AG20443 (cell line): Measurements from ENCODE around the gene DSP.
A peak's percentile ranks its signal among the peaks of the same experiment; 100 is the strongest.

Experiments used
- DNase-seq: peaks from one replicate; pipeline ENCODE4 v3.0.0; 2012; ENCODE audit warnings: low spot score, mixed read lengths

DSP gene, protein sequence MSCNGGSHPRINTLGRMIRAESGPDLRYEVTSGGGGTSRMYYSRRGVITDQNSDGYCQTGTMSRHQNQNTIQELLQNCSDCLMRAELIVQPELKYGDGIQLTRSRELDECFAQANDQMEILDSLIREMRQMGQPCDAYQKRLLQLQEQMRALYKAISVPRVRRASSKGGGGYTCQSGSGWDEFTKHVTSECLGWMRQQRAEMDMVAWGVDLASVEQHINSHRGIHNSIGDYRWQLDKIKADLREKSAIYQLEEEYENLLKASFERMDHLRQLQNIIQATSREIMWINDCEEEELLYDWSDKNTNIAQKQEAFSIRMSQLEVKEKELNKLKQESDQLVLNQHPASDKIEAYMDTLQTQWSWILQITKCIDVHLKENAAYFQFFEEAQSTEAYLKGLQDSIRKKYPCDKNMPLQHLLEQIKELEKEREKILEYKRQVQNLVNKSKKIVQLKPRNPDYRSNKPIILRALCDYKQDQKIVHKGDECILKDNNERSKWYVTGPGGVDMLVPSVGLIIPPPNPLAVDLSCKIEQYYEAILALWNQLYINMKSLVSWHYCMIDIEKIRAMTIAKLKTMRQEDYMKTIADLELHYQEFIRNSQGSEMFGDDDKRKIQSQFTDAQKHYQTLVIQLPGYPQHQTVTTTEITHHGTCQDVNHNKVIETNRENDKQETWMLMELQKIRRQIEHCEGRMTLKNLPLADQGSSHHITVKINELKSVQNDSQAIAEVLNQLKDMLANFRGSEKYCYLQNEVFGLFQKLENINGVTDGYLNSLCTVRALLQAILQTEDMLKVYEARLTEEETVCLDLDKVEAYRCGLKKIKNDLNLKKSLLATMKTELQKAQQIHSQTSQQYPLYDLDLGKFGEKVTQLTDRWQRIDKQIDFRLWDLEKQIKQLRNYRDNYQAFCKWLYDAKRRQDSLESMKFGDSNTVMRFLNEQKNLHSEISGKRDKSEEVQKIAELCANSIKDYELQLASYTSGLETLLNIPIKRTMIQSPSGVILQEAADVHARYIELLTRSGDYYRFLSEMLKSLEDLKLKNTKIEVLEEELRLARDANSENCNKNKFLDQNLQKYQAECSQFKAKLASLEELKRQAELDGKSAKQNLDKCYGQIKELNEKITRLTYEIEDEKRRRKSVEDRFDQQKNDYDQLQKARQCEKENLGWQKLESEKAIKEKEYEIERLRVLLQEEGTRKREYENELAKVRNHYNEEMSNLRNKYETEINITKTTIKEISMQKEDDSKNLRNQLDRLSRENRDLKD (N-terminal part only)

DNA sequence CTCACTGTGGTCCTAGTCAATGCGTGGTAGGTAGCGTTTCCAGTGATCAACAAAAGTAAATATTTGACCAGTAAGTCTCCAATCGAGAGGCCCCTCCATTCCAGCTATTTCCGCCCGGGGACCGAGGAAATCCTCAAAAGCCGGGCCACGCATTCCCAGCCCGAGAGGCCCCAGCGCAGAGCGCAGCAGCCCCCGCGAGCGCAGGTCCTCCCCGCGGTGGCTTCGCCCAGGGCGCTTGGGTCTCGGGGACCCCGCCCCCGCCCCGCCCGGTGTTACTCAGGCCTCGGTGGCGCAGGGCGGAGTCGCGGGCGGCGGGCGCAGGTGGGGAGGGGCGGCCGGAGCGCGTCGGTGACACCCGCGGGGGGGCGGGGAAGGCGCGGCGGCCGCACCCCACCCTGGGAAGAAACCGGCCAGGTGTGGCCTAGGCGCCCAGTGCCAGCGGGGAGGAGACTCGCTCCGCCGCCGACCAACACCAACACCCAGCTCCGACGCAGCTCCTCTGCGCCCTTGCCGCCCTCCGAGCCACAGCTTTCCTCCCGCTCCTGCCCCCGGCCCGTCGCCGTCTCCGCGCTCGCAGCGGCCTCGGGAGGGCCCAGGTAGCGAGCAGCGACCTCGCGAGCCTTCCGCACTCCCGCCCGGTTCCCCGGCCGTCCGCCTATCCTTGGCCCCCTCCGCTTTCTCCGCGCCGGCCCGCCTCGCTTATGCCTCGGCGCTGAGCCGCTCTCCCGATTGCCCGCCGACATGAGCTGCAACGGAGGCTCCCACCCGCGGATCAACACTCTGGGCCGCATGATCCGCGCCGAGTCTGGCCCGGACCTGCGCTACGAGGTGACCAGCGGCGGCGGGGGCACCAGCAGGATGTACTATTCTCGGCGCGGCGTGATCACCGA, at the start of gene DSP:
TSS of gene DSP (plus strand) at position 497 of the 890 bp plus-strand sequence. CDS start at position 742, 245 bp downstream.
- peak; percentile 76 for DNase-seq

DNA sequence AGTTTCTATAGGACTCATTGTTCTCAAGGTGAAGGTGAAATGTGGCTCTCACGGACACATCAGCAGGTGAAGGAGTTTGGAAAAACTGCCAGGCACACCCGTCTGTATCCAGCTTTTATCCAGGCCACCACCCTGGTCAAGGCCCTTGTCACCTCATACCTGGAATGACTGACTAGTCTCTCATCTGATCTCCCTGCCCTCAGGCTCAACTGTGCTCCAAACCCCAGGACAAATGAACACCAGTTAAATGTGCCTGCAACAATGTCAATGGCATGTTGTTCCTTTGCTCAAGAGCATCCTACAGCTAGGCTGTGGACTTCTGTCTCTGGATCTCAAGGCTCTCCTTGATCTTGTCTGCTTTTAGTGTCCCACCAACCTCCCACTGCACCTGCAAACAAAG, 47.6 kb upstream of the DSP start:
- no peak for DNase-seq

DNA sequence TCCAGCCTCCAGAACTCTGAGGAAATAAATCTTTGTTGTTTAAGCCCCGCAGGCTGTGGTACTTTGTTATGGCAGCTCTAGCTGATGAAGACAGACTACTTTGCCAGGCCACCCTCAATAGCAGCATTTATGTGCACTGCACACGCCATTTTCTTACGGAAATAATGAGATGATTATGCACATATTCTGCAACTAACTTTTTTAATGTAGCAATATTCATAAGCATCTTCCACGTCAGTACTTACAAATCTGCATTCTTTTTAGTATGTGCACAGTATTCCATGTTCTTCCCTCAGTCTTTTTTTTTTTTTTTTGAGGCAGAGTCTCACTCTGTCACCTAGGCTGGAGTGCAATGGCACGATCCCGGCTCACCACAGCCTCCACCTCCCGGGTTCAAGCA, 46.8 kb upstream of the DSP start:
- DNase-seq = no peak

DNA sequence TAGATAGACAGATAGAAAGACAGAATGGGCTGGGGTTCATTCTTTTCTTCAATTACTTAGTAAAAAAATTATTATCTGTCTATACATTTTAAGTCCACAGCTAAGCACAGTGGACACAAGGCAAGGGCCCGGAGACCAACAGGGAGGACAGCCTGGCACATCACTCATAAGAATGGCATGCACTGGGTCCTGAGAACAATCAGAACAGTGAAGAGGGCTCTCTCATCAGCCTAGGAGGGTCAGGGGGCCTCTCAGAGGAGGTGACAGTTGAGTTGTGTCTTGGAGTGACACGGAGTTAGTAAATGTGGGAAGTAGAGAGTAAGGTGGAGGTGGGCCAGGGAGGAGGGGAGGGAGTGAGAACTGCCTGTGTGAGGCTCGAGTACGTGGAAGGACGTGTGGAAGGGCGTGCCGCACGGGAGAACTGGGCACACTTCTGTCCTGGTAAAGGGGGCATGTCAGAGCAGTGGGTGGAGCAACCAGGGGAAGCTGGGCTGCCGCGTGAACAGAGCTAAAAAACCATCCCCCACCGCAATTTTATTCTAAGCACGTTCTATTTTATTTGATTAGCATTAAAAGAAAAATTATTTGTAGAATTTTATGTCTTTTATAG, 45.1 kb upstream of the DSP start:
- DNase-seq = no peak

DNA sequence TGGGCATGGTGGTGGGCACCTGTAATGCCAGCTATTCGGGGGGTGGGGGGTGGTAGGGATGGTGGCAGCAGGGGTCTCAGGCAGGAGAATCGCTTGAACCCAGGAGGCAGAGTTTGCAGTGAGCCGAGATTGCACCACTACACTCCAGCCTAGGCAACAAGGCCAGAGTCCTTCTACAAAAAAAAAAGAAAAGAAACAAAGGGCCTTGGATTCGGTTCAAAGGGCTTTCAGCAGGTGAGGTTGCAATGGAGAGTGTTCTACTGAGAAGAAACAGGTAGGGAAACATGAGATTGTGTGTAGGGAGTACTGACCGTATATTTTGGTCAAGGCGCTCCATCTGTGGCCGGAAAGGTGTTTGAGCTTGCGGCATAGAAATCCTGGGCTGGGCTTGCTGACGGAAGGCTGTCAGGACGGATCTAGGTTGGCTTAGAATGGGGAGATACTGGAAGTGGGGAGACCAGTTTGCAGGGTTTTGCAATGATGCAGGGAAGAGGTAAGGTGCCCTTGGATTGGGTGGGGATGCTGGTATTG, 40.7 kb upstream of the DSP start:
- no peak for DNase-seq

DNA sequence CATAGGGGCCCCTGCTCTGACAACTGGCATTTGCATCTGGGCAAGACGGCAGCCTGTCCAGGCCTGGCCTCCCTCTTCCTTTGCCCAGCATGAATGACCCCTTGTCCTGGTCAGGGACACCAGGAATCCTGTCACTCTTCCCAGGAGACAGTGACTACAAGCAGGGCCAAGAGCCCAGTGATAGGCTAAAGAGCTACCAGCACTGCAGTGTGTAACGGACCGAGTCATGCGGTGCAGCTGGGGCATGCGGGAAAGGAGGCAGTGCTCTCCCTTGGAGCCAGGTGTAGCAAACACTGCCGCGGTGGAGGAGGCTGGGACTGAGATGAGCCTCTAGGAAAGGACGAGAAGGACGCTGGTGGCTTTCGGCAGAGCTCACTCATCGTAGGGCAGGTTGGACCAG, 38.7 kb upstream of the DSP start:
- DNase-seq = no peak

DNA sequence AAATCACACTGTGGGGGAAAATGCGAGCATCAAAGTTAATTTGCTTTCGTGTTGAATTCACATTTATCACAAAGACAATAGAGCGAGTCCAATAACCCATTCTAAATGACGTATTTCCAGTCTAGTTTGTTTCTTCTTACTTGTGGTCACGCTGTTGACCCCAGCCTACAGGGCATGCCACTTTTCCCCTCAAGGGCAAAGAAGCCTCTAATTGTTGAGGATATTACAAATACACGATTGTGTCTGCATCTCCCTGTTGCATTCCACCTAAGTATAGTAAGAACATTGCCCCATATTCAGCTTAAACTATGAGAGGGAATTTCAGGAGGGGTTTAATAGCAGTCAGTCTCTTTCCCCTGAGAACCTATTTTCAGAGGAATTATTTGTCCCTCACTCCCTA, 37.4 kb upstream of the DSP start:
- no peak for DNase-seq

DNA sequence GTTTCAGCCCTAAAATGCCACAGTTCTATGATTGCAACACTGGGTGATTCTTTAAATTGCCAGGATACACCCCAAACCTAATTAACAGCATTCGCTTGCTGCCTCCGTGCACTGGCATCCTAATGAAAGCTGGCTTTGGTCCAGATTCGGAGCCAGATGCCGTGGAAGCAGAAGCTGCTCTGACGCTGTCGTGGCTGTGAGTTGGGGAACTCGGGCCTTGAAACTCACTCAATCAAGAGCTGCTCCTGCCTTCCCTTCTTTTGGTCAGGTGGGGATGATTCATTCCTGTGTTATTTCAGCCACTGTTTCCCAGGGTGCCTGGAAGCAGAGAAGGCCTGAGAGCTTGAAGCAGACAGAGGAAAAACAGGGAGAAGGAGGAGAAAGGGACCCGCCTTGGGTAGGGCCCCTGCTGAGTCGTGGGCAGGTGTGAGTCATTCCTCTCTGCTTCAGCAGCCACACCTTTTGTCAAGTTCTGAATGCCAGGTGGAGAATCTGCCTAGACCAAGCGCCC, 36.2 kb upstream of the DSP start:
- peak; percentile 77 for DNase-seq

DNA sequence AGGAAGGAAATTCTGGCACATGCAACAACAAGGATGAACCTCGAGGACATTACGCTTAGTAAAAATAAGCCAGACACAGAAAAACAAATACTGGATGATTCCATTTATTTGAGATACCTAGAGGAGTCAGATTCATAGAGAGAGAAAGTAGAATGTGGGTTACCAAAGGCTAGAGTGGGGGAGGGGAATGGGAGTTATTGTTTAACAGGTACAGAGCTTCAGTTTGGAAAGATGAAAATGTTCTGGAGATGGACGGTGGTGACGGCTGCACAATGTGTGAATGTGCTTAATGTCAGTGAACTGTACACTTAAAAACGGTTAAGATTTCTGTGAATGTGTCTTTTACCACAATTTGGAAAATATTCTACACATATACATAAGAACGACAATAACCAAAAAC, 33.9 kb upstream of the DSP start:
- no peak for DNase-seq

DNA sequence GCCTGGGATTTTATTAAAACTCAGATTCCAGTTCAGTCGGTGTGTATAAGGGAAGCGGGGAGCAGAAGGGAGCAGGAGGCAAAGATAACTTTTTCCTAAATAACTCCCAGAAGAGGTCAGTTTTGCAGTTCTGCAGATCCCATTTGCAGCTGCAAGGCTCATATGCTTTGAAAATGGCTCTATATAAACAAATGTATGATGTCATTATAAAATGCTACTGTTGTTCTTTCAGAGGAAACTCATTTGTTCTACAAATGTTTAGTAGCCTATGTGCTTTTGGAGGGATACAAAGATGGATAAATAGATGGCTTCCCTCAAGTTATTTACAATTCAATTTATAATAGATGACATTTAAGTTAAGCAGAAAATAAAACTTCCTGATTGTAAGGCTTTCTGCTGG, 29.2 kb upstream of the DSP start:
- no peak for DNase-seq

DNA sequence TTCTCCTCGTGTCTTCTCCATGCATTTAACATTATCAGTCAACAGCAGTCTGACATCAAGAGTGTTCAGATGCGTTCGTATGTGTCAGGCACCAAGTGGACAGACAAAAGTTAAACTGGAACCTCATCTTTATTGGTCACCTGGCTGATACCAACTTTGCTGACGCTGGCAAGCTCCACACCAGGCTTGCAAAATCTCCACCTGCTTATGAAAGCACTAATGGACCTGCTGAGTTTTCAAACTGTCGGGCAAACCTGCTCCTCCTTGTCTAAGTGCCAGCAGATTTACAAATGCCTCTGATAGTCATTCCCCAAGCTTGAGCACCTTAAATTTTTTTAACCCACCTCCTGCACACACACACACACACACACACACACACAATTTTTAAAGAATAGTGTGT, 27.9 kb upstream of the DSP start:
- no peak for DNase-seq

DNA sequence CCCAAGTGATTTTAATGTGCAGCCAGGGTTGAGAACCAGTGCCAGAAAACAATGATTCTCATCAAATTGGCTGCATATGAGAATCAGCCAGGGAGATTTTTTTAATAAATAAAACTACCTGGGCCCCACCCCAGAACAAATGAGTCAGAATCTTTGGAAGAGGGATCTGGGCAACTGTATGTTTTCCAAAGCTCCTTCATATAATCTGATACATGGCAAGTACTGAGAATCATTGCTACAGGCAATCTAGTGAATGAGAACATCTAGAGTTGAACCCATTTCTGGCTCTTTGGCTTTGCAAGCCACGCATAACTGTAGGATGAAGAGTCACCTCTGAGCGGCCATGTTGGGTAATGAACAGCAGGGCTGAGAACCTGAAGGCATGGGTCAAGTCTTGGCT, 26.1 kb upstream of the DSP start:
- DNase-seq = no peak

DNA sequence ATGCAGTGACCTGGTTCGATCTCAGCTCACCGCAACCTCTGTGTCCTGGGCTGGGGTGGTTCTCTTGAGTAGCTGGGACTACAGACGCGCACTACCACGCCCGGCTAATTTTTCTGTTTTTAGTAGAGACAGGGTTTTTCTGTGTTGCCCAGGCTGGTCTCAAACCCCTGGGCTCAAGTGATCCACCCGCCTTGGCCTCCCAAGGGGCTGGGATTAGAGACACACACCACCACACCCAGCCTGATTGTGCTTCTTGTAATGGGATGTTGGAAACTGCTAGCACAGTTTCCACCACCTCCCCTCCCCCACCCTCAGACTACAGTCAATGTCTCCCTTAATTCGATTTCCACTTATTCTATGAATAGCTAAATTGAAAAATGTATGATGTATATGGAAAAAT, 22.6 kb upstream of the DSP start:
- no peak for DNase-seq

DNA sequence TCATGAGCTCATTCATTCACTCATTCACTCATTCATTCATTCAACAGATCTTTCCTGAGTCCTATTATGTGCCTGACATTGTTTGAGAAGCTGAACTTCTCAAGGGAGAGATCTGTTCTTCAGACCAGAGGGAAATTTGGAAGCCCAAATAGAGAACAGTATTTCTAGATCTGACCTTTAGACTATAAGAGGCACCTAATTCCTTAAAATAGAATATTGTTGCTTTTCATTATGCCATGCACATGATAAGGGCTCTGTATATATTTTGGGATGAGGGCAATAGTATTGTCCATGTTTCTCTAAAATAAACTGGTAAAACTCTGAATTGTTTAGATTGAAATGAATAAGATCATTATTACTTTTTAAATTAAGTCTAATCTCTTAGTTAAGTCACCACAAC, 18.6 kb upstream of the DSP start:
- no peak for DNase-seq

DNA sequence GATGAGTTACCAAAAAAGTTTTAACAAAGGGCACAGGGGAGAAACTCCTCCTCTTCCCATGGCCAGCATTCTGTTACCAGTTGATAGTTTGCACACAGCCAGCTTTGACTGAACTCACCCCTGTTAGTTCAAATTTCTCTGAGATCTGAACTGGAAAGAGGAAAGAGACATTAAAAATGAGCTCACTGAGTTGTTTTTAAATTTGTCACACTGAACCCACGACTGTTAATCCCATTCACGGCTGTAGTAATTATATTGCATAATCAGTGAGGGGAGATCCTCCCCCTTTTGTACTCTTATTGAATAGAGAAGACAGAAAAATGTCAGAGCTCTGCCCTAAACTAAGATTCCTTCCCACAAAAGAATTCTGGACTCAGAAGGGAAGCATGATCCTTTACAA, 17.5 kb upstream of the DSP start:
- DNase-seq = no peak

DNA sequence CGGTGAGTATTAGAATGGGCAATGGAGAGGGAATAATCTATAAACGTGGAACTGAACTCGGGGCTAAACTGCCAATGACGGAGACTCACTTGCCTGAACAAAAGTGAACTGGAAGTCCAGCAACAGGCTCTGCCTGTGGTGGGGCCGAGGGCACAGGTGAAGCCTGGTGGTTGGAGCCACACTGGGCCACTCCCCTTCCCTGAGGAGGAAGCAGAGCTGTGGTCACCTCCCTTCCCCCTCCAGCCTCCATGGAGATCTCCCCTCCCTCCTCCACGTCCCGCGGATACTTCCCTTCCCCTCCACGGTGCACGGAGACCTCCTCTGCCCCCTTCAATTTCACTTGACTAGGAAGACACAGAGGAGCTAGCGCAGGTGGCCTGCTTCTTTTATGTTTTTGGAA, 14.7 kb upstream of the DSP start:
- DNase-seq = no peak

DNA sequence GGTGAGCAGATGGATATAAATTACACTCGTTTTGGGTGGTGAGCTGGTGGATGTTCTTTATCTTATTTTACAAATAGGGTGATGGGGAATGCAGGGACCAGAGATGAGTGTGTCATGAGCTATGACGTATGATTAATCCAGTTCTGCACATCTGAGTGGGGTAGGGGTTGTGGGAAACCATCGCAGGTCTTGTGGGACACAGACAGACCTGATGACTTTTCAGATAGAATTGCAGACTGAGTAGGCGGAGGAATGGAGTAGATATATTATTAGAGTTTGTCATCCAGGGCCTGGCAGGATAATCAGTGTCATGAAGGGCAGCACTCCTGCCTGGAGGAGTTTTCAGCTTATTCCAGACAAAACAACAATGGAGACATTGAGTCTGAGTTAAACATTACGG, 12.9 kb upstream of the DSP start:
- peak; percentile 81 for DNase-seq

DNA sequence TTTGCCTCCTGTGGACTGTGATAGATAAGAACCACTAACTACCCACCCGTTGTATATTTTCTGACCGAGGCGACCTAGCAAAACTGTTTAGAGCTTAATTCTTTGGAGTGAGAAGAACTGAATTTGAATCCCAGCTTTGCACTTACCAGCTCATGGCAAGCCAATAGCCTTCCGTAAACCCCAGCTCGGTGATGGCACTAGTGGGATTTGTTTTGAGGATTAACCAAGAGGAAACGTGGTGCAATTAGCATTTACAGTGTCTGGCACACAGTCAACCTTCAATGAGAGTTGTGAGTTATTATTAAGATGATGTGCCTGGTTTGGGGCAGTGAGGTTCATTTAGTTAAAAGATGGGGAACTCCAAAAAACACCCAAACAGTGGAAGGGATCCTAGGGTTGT, 12.3 kb upstream of the DSP start:
- DNase-seq = no peak

DNA sequence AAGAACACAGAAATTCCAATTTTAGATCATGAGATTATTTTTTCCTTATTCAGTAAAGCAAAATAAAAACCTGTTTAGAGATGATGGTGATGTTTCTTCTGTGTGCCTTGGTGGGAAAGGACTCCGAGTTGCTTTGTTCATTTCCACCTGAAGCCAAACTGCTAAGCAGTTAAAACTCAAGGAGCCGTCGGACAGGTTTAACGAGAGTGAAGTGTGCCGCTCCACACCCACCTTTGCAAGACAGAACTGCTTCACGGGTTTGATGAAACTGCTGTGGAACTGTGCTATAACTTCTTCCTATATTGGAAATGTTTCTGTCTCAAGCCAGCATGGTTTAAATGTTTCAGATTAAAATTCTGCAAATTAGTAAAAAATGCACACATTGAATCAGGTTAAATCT, 9.2 kb upstream of the DSP start:
- DNase-seq = no peak

DNA sequence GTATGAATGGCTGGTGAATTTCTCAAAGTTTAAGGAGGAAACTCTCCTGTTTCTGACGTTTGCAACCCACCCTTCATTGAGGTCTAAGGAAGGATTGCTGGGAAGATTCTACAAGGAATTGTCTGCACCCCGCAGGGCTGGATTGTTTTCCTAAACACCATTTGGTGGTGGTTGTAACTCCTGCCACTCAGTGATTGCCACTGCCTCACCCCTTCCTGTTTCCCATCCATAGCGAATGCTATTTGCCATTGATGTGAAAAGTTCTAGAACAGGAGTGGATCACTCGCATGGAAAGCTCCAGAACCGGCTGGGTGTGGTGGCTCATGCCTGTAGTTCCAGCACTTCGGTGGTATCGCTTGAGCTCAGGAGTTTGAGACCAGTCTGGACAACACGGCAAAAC, 8.7 kb upstream of the DSP start:
- DNase-seq = no peak

DNA sequence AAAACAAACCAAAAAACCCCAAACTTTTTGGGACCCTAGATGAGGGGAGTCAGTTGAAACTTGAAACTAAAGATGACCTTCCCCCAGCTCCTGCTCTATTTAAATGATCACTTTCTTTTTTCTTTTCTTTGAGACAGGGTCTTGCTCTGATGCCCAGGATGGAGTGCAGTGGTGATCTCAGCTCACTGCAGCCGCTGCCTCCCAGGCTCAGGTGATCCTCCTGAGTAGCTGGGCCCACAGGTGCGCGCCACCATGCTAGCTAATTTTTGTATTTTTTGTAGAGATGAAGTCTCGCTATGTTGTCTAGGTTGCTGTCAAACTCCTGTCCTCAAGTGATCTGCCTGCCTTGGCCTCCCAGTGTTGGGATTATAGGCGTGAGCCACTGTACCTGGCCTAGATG, 7.3 kb upstream of the DSP start:
- DNase-seq = no peak
